CD14-positive monocyte (primary cell): ENCODE results near the gene MOB3B. TPM values are rescaled to one million over a fixed set of nuclear protein-coding genes. Genes with fewer than 3 reads are reported as not detected.

ENCODE experiments used
- DNase-seq, 3 donors: peaks; one replicate each; pipeline ENCODE4 v3.0.0-alpha.2; 2011 to 2022
- H2AFZ ChIP-seq: 2 replicates; pipeline ENCODE4 v1.6.0; 2012; ENCODE audit warnings: mild to moderate bottlenecking, low read depth, low read length, inconsistent platforms; ENCODE audit not compliant: insufficient read depth, poor library complexity, severe bottlenecking
- H3K27ac ChIP-seq, 2 donors: 1 replicate in 1 of 2; 2 replicates in 1 of 2; pipeline ENCODE4 v1.5.1; 2012 to 2013; ENCODE audit warnings: low read length in 2 of 2, control low read depth in 1 of 2, inconsistent platforms in 1 of 2, low read depth in 1 of 2, mild to moderate bottlenecking in 1 of 2
- H3K27me3 ChIP-seq, 2 donors: one replicate each; pipeline versions ENCODE4 v1.6.0 to v1.6.1; 2011 to 2013; ENCODE audit warnings: low read length in 2 of 2; ENCODE audit not compliant: control insufficient read depth in 2 of 2, insufficient read depth in 2 of 2
- H3K36me3 ChIP-seq, 2 donors: replicated peaks in 1 of 2; 1 replicate in 1 of 2; 2 replicates in 1 of 2; pipeline versions ENCODE4 v1.5.1 to v1.6.1; 2012 to 2013; ENCODE audit warnings: low read length in 2 of 2, control low read depth in 1 of 2, inconsistent platforms in 1 of 2, mild to moderate bottlenecking in 1 of 2; ENCODE audit not compliant: insufficient read depth in 2 of 2, control insufficient read depth in 1 of 2
- H3K4me1 ChIP-seq, 2 donors: 1 replicate in 1 of 2; 2 replicates in 1 of 2; pipeline versions ENCODE4 v1.5.1 to v1.6.1; 2012 to 2013; ENCODE audit warnings: low read length in 2 of 2, control low read depth in 1 of 2, inconsistent platforms in 1 of 2, mild to moderate bottlenecking in 1 of 2, moderate library complexity in 1 of 2; ENCODE audit not compliant: insufficient read depth in 2 of 2, control insufficient read depth in 1 of 2
- H3K4me2 ChIP-seq: replicated peaks from 2 replicates; pipeline ENCODE3; 2012; ENCODE audit warnings: low read length, moderate library complexity, mild to moderate bottlenecking; ENCODE audit not compliant: poor library complexity, severe bottlenecking; ENCODE audit errors: extremely low read depth
- H3K4me3 ChIP-seq, 3 experiments: fragments of 200-600 bp in 1 of 3; sonication (generic) in 1 of 3; replicated peaks in 1 of 3; 1 replicate in 2 of 3; 2 replicates in 1 of 3; pipeline ENCODE4 v1.5.1; 2011 to 2013; ENCODE audit warnings: low read length in 3 of 3, mild to moderate bottlenecking in 3 of 3, control low read depth in 2 of 3, low read depth in 2 of 3, inconsistent platforms in 1 of 3, moderate library complexity in 1 of 3
- H3K79me2 ChIP-seq: 2 replicates; pipeline ENCODE4 v1.6.0; 2012; ENCODE audit warnings: mild to moderate bottlenecking, control low read depth, inconsistent platforms, low read length, moderate library complexity; ENCODE audit not compliant: insufficient read depth
- H3K9ac ChIP-seq: 2 replicates; pipeline ENCODE4 v1.6.0; 2017; ENCODE audit warnings: low read length, mild to moderate bottlenecking; ENCODE audit not compliant: insufficient read depth, poor library complexity, severe bottlenecking
- H3K9me3 ChIP-seq, 2 donors: replicated peaks in 1 of 2; 1 replicate in 1 of 2; 2 replicates in 1 of 2; pipeline versions ENCODE4 v1.5.1 to v1.6.1; 2012 to 2013; ENCODE audit warnings: low read length in 2 of 2, control low read depth in 1 of 2; ENCODE audit not compliant: control insufficient read depth in 1 of 2, insufficient read depth in 1 of 2
- H4K20me1 ChIP-seq: 2 replicates; pipeline ENCODE4 v1.6.0; 2012; ENCODE audit warnings: mild to moderate bottlenecking, low read length, control low read depth, moderate library complexity; ENCODE audit not compliant: insufficient read depth
- H3K27ac Mint-ChIP-seq, 7 donors: one replicate each; pipeline ENCODE4 v1.8.0; 2020; ENCODE audit warnings: mild to moderate bottlenecking in 7 of 7, mixed read lengths in 7 of 7, moderate library complexity in 6 of 7, inconsistent platforms in 2 of 7
- H3K27me3 Mint-ChIP-seq, 3 donors: one replicate each; pipeline ENCODE4 v1.8.0; 2021 to 2022; ENCODE audit warnings: low read depth in 3 of 3, mild to moderate bottlenecking in 3 of 3, mixed read lengths in 3 of 3, moderate library complexity in 3 of 3, inconsistent platforms in 1 of 3
- H3K36me3 Mint-ChIP-seq, 2 donors: one replicate each; pipeline ENCODE4 v1.8.0; 2020; ENCODE audit warnings: mixed read lengths in 2 of 2, inconsistent platforms in 1 of 2, mild to moderate bottlenecking in 1 of 2
- H3K4me1 Mint-ChIP-seq: one replicate; pipeline ENCODE4 v1.8.0; 2020; ENCODE audit warnings: mild to moderate bottlenecking, mixed read lengths
- H3K4me3 Mint-ChIP-seq, 2 donors: one replicate each; pipeline ENCODE4 v1.8.0; 2020; ENCODE audit warnings: mild to moderate bottlenecking in 2 of 2, mixed read lengths in 2 of 2, moderate library complexity in 1 of 2
- H3K9me3 Mint-ChIP-seq, 7 donors: one replicate each; pipeline ENCODE4 v1.8.0; 2020 to 2022; ENCODE audit warnings: mixed read lengths in 7 of 7, mild to moderate bottlenecking in 6 of 7, moderate library complexity in 6 of 7, inconsistent platforms in 2 of 7
- CTCF ChIP-seq: fragments of 200-600 bp; IDR thresholded peaks from one replicate; pipeline ENCODE4 v1.8.0; 2022; ENCODE audit warnings: antibody characterized with exemption, mild to moderate bottlenecking
- WGBS: methylation state at CpG from one replicate; pipeline ENCODE4 v1.1.5; 2013; ENCODE audit warnings: missing lambda C conversion rate; ENCODE audit not compliant: insufficient coverage; 5-methylcytosine and 5-hydroxymethylcytosine counted together
- intact Hi-C, 2 donors: fragments of 100-400 bp; cut with micrococcal nuclease; formaldehyde crosslinking; loops; one replicate each; pipeline versions ENCODE4 v1.15.0 to v1.15.1; 2023
- polyA plus RNA-seq, 3 donors: library from polyadenylated mRNA; depleted of rRNA in 1 of 3; unstranded in 2 of 3; stranded (reverse) in 1 of 3; fragments of 300-500 nt in 2 of 3; fragments of >200 nt in 1 of 3; fragmentation: Illumina TruSeq in 2 of 3; gene quantifications; 1 replicate in 2 of 3; 2 replicates in 1 of 3; pipeline ENCODE4 v1.2.3, GENCODE V29; 2012 to 2021

Gene MOB3B
- polyA plus RNA-seq, 3 donors, result 1.2 to 2.2 (median 1.4) TPM

- no peaks in the 10 kb centered on the region for H4K20me1 ChIP-seq
- H3K4me3 Mint-ChIP-seq, result no peak overlapping the region
- intact Hi-C loops, result loop anchor here in 1 of 2 donors (10.0 kb wide), 1 partner anchor 55 kb away; the partner anchor contains the start of genes IFNK and MOB3B
- H3K9ac ChIP-seq, result no peak overlapping the region
- peaks cover 15% of the 10 kb centered on the region for H3K4me1 Mint-ChIP-seq
- H3K4me1 ChIP-seq, result peaks cover 8 to 10% of the 10 kb centered on the region in 2 donors
- no peaks in the 10 kb centered on the region for H3K9me3 ChIP-seq
- WGBS, result 100% methylated on average over 2 of the region's 3 CpGs
- no peaks in the 10 kb centered on the region for H3K27me3 ChIP-seq
- H3K4me2 ChIP-seq, result no peak overlapping the region
- TF ChIP-seq CTCF, result no peak
- H3K36me3 Mint-ChIP-seq, result peaks cover 28 to 32% of the 10 kb centered on the region in 2 donors
- peaks cover 0 to 15% (median 6%) of the 10 kb centered on the region in 7 donors for H3K9me3 Mint-ChIP-seq
- H3K27ac ChIP-seq, result no peak overlapping the region
- no peaks in the 10 kb centered on the region for H3K36me3 ChIP-seq
- H3K27ac Mint-ChIP-seq, result no peak overlapping the region
- no peak overlapping the region for H3K4me3 ChIP-seq
- H3K27me3 Mint-ChIP-seq, result peaks cover 0 to 4% (median 0%) of the 10 kb centered on the region in 3 donors
- H3K79me2 ChIP-seq, result no peaks in the 10 kb centered on the region
- H2AFZ ChIP-seq, result no peak overlapping the region
- DNase-seq, result no peak
These were observed 60.1 kb downstream of the MOB3B start for GRCh38 chr9:27469550-27469949.

DNA sequence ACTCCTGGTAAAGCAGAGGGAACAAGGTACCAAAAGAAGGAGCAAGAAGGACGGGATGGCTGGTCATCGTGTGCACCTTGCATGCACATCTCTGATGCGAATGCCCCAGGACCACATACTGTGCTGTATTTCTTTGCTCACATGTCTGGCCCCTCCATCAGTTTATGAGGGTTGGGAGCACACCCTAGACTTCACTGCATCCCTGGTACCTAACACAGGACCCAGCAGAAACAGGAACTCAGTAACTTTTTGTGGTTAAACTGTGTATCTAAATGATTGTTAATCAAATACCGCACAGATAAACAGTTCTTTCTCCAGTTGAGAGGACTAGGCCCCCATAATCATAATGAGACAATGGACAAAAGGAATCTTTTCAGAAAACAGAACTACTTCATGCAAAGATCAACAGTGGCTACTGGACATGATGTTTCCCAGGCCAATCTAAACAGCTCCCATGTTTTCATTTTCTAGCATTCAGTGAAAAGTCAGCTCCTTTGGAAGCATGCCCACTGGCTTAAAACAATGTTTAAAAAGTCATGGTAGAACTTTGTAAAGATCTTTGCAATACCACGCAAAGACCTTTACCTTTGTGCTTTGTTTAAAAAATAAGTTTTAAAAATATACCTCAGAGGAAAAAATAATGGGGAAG is 61.0 kb downstream of the MOB3B start:
- Mint-ChIP-seq H3K4me3 (no peak overlapping the region), H3K36me3 (peaks cover 30 to 33% of the 10 kb centered on the region in 2 donors), H3K27ac (no peak overlapping the region), H3K4me1 (peaks cover 13% of the 10 kb centered on the region), H3K9me3 (peaks cover 0 to 15% (median 6%) of the 10 kb centered on the region in 7 donors), H3K27me3 (peaks cover 0 to 4% (median under 1%) of the 10 kb centered on the region in 3 donors)
- Histone ChIP-seq H2AFZ (no peak overlapping the region), H3K4me3 (no peak overlapping the region), H3K27ac (no peak overlapping the region), H3K79me2 (no peaks in the 10 kb centered on the region), H3K4me2 (no peak overlapping the region), H3K9me3 (no peaks in the 10 kb centered on the region), H3K4me1 (peaks cover 8 to 10% of the 10 kb centered on the region in 2 donors), H3K9ac (no peak overlapping the region), H3K27me3 (no peaks in the 10 kb centered on the region), H3K36me3 (no peaks in the 10 kb centered on the region), H4K20me1 (no peaks in the 10 kb centered on the region)
- no peak for TF ChIP-seq CTCF
- WGBS, result 93% methylated on average over 3 of the region's 5 CpGs
- intact Hi-C loops, result loop anchor here in 1 of 2 donors (10.0 kb wide), 1 partner anchor 56 kb away; the partner anchor contains the start of genes IFNK and MOB3B
- DNase-seq, result no peak
